Esophagus squamous epithelium (tissue), 4 donors: Measurements from ENCODE around the gene CDIP1.

Experiments
- CTCF ChIP-seq, 6 experiments: fragments of 450-650 bp in 4 of 6; fragments of 200-600 bp in 2 of 6; sonication (generic) in 2 of 6; IDR thresholded peaks; one replicate each; pipeline ENCODE4 v1.5.1; 2016 to 2019; ENCODE audit warnings: antibody characterized with exemption in 6 of 6, mild to moderate bottlenecking in 4 of 6, moderate library complexity in 4 of 6
- POLR2A ChIP-seq, 4 donors: fragments of 450-650 bp; IDR thresholded peaks; one replicate each; pipeline ENCODE4 v1.6.1; 2017; ENCODE audit warnings: antibody characterized with exemption in 4 of 4, mild to moderate bottlenecking in 4 of 4, moderate library complexity in 3 of 4

- no peak for TF ChIP-seq POLR2A (IDR thresholded peaks at IDR 0.05)
- no peak for TF ChIP-seq CTCF (IDR thresholded peaks at IDR 0.05)
Observed at GRCh38 chr16:4557973-4558372, 19.4 kb upstream of the CDIP1 start.
